HepG2 (cell line): ENCODE data around the gene SLC26A2. TPM values are rescaled to one million over a fixed set of nuclear protein-coding genes. Genes with fewer than 3 reads are reported as not detected.

Source experiments
- ATF5 ChIP-seq: sonication (generic); formaldehyde crosslinking; IDR thresholded peaks from 2 replicates; pipeline ENCODE4 v1.4.0; 2020; ENCODE audit warnings: mild to moderate bottlenecking, low read depth, missing genetic modification reagents
- EEA1 ChIP-seq: sonication (generic); formaldehyde crosslinking; IDR thresholded peaks from 2 replicates; pipeline ENCODE4 v1.5.1; 2020; ENCODE audit warnings: mild to moderate bottlenecking, missing genetic modification reagents, borderline replicate concordance
- ETV5 ChIP-seq: IDR thresholded peaks from 2 replicates; pipeline ENCODE4 v1.6.1; 2018; ENCODE audit warnings: missing biosample characterization, missing genetic modification reagents, inconsistent platforms, borderline replicate concordance
- LBX2 ChIP-seq: sonication (generic); formaldehyde crosslinking; IDR thresholded peaks from 2 replicates; pipeline ENCODE4 v1.5.0; 2020; ENCODE audit warnings: missing genetic modification reagents, mild to moderate bottlenecking, borderline replicate concordance
- MTF2 ChIP-seq: sonication (generic); formaldehyde crosslinking; IDR thresholded peaks from 2 replicates; pipeline ENCODE4 v1.5.0; 2020; ENCODE audit warnings: missing genetic modification reagents, borderline replicate concordance
- NR2F1 ChIP-seq, 2 experiments: fragments of 450-650 bp in 1 of 2; formaldehyde crosslinking in 1 of 2; IDR thresholded peaks; 2 replicates each; pipeline versions ENCODE4 v1.5.0 to v1.6.1; 2016 to 2020; ENCODE audit warnings: mild to moderate bottlenecking in 1 of 2, missing compliant biosample characterization in 1 of 2, missing genetic modification reagents in 1 of 2, moderate library complexity in 1 of 2
- RARA ChIP-seq: IDR thresholded peaks from 2 replicates; pipeline ENCODE4 v1.6.1; 2016; ENCODE audit warnings: missing genetic modification reagents, missing compliant biosample characterization
- SOX5 ChIP-seq: IDR thresholded peaks from 2 replicates; pipeline ENCODE4 v1.6.1; 2016; ENCODE audit warnings: borderline replicate concordance
- SP140L ChIP-seq: sonication (generic); formaldehyde crosslinking; IDR thresholded peaks from 2 replicates; pipeline ENCODE4 v1.4.0; 2020; ENCODE audit warnings: missing genetic modification reagents, borderline replicate concordance
- TBP ChIP-seq: sonication (generic); formaldehyde crosslinking; IDR thresholded peaks from 2 replicates; pipeline ENCODE4 v1.5.0; 2020; ENCODE audit warnings: missing genetic modification reagents
- ZMYM3 ChIP-seq: sonication (generic); formaldehyde crosslinking; IDR thresholded peaks from 2 replicates; pipeline ENCODE4 v1.5.1; 2020; ENCODE audit warnings: mild to moderate bottlenecking, missing genetic modification reagents
- ZNF251 ChIP-seq: sonication (generic); formaldehyde crosslinking; IDR thresholded peaks from 2 replicates; pipeline ENCODE4 v1.9.0; 2021; ENCODE audit warnings: mild to moderate bottlenecking, missing genetic modification reagents
- ZNF580 ChIP-seq: IDR thresholded peaks from 2 replicates; pipeline ENCODE4 v1.6.1; 2016; ENCODE audit warnings: low read depth, borderline replicate concordance
- ZNF703 ChIP-seq: sonication (generic); formaldehyde crosslinking; IDR thresholded peaks from 2 replicates; pipeline ENCODE4 v1.5.1; 2020; ENCODE audit warnings: missing genetic modification reagents, mild to moderate bottlenecking, moderate library complexity, borderline replicate concordance
- ZNF709 ChIP-seq: sonication (generic); formaldehyde crosslinking; IDR thresholded peaks from 2 replicates; pipeline ENCODE4 v1.5.0; 2020; ENCODE audit warnings: mild to moderate bottlenecking, missing genetic modification reagents
- ZSCAN12 ChIP-seq: sonication (generic); formaldehyde crosslinking; IDR thresholded peaks from 2 replicates; pipeline ENCODE4 v1.9.0; 2021; ENCODE audit warnings: mild to moderate bottlenecking, missing genetic modification reagents
- polyA plus RNA-seq, 8 experiments: library from polyadenylated mRNA; depleted of rRNA in 3 of 8; stranded (reverse) in 7 of 8; unstranded in 1 of 8; fragments of >200 nt; fragmentation: Illumina TruSeq in 4 of 8; extraction: Trizol in 4 of 8; gene quantifications; 2 replicates each; pipeline versions ENCODE4 v1.2.1 to v1.2.3, GENCODE V29; 2011 to 2016; ENCODE audit warnings: low read depth in 4 of 8, missing spikeins in 1 of 8, mixed read lengths in 1 of 8; ENCODE audit not compliant: insufficient read depth in 1 of 8
- total RNA-seq, 5 experiments: library from RNA; depleted of rRNA; stranded (reverse); fragments of >200 nt; fragmentation: Illumina TruSeq; extraction: Trizol; gene quantifications; 2 replicates each; pipeline ENCODE4 v1.2.3, GENCODE V29; 2016; ENCODE audit warnings: low read depth in 1 of 5
- TF ChIP-seq, protein P1 (sequence below): sonication (generic); formaldehyde crosslinking; IDR thresholded peaks from 2 replicates; pipeline ENCODE4 v1.4.0; 2020; ENCODE audit warnings: missing genetic modification reagents, borderline replicate concordance
- TF ChIP-seq, protein P2 (sequence below): sonication (generic); formaldehyde crosslinking; IDR thresholded peaks from 2 replicates; pipeline ENCODE4 v1.5.0; 2020; ENCODE audit warnings: mild to moderate bottlenecking, missing genetic modification reagents
- TF ChIP-seq, protein P3 (sequence below): sonication (generic); formaldehyde crosslinking; IDR thresholded peaks from 2 replicates; pipeline ENCODE4 v1.4.0; 2020; ENCODE audit warnings: missing genetic modification reagents, mild to moderate bottlenecking, borderline replicate concordance

SLC26A2 gene
- total and polyA plus RNA-seq, 2 of the 13 experiments (the other 11 are each of a cell fraction or from before 2014, with no cell fraction given) = 2.2 to 7.9 TPM

DNA sequence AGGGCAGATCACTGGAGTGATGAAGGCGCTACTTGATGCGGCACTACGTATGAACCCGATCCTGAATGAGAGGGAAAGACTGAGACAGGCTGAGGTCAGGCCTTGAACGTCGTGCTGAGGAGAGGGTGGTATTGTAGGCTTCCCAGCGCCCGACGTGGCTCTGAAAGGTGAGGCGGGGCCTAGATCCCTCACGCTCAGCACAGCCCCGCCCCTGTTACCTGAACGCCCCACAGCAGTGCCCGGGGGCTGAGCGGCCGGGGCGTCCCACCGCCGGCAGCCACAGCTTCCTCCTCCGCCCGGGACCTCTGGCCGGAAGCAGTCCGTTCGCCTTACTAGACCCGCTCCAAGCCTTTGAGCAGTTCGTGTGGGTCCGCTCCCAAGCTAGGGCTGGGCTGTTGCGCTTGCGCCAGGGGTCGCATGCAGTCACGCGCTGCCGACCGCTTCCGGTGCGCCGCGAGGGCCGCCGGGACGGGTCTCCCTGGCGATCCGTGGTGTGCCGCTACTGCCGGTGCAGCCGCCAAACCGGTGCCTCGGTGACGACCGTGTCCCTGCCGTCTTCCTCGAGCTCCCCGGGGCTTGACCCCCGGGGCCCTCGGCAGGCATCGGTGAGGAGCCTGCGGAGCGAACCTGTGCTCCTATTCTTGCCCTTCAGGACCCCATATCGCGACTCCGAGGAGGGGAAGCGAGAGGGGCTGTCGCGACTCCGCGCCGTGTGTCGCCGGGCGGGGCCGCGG lies 39.9 kb downstream of the SLC26A2 start, which contains the start of the genes HMGXB3 and TIGD6 (continued):
- no peak for TF ChIP-seq SP140L (CRISPR knock-in tag)
- no peak for TF ChIP-seq ATF5 (CRISPR knock-in tag)
- peak; percentile 93 for TF ChIP-seq ETV5
- peak; percentile 46; the same call in 1 of the 2 replicates for TF ChIP-seq MTF2 (CRISPR knock-in tag)
- peak; percentile 2; the same call in 1 of the 2 replicates for TF ChIP-seq ZNF251 (CRISPR knock-in tag)
- TF ChIP-seq, protein P1, sequence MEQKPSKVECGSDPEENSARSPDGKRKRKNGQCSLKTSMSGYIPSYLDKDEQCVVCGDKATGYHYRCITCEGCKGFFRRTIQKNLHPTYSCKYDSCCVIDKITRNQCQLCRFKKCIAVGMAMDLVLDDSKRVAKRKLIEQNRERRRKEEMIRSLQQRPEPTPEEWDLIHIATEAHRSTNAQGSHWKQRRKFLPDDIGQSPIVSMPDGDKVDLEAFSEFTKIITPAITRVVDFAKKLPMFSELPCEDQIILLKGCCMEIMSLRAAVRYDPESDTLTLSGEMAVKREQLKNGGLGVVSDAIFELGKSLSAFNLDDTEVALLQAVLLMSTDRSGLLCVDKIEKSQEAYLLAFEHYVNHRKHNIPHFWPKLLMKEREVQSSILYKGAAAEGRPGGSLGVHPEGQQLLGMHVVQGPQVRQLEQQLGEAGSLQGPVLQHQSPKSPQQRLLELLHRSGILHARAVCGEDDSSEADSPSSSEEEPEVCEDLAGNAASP (CRISPR knock-in tag) = 0 out of 2 replicates have a peak, but pooled peaks have one; percentile 60
- TF ChIP-seq ZNF580 = peak; percentile 84; the same call in 1 of the 2 replicates
- TF ChIP-seq LBX2 = no peak; the same call in 1 of the 2 replicates
- peak; percentile 55; the same call in 1 of the 2 replicates for TF ChIP-seq SOX5 (CRISPR knock-in tag)
- 0 out of 2 replicates have a peak, but pooled peaks have one; percentile 30 for TF ChIP-seq ZMYM3 (CRISPR knock-in tag)
- TF ChIP-seq NR2F1 (CRISPR knock-in tag; IDR thresholded peaks at IDR 0.05) = no peak
- TF ChIP-seq RARA = peak; percentile 56
- TF ChIP-seq ZSCAN12 = no peak
- no peak; the same call in 1 of the 2 replicates for TF ChIP-seq TBP (CRISPR knock-in tag)
- TF ChIP-seq, protein P2, sequence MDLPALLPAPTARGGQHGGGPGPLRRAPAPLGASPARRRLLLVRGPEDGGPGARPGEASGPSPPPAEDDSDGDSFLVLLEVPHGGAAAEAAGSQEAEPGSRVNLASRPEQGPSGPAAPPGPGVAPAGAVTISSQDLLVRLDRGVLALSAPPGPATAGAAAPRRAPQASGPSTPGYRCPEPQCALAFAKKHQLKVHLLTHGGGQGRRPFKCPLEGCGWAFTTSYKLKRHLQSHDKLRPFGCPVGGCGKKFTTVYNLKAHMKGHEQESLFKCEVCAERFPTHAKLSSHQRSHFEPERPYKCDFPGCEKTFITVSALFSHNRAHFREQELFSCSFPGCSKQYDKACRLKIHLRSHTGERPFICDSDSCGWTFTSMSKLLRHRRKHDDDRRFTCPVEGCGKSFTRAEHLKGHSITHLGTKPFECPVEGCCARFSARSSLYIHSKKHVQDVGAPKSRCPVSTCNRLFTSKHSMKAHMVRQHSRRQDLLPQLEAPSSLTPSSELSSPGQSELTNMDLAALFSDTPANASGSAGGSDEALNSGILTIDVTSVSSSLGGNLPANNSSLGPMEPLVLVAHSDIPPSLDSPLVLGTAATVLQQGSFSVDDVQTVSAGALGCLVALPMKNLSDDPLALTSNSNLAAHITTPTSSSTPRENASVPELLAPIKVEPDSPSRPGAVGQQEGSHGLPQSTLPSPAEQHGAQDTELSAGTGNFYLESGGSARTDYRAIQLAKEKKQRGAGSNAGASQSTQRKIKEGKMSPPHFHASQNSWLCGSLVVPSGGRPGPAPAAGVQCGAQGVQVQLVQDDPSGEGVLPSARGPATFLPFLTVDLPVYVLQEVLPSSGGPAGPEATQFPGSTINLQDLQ (CRISPR knock-in tag) = peak; percentile 17; the same call in 1 of the 2 replicates
- TF ChIP-seq EEA1 (CRISPR knock-in tag) = no peak
- no peak for TF ChIP-seq ZNF703
- TF ChIP-seq, protein P3, sequence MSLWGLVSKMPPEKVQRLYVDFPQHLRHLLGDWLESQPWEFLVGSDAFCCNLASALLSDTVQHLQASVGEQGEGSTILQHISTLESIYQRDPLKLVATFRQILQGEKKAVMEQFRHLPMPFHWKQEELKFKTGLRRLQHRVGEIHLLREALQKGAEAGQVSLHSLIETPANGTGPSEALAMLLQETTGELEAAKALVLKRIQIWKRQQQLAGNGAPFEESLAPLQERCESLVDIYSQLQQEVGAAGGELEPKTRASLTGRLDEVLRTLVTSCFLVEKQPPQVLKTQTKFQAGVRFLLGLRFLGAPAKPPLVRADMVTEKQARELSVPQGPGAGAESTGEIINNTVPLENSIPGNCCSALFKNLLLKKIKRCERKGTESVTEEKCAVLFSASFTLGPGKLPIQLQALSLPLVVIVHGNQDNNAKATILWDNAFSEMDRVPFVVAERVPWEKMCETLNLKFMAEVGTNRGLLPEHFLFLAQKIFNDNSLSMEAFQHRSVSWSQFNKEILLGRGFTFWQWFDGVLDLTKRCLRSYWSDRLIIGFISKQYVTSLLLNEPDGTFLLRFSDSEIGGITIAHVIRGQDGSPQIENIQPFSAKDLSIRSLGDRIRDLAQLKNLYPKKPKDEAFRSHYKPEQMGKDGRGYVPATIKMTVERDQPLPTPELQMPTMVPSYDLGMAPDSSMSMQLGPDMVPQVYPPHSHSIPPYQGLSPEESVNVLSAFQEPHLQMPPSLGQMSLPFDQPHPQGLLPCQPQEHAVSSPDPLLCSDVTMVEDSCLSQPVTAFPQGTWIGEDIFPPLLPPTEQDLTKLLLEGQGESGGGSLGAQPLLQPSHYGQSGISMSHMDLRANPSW = peak; percentile 63; the same call in 1 of the 2 replicates
- TF ChIP-seq ZNF709 (CRISPR knock-in tag) = peak; percentile 91; the same call in 1 of the 2 replicates
